HUES64 (cell line): ENCODE measurements around the gene TK1.
A peak's percentile ranks its signal among the peaks of the same experiment; 100 is the strongest.
"Not testable (repeated sequence)": the region's sequence is repeated elsewhere in the genome, so short reads cannot be mapped to it uniquely, and the experiment has no call there.

Experiments used
- H3K27ac ChIP-seq: 2 replicates; pipeline ENCODE4 v1.7.0; 2013; ENCODE audit warnings: low read depth, low read length, inconsistent platforms
- H3K27me3 ChIP-seq: 2 replicates; pipeline ENCODE4 v1.6.1; 2013; ENCODE audit warnings: mild to moderate bottlenecking, low read length; ENCODE audit not compliant: insufficient read depth
- H3K36me3 ChIP-seq: 2 replicates; pipeline ENCODE4 v1.6.1; 2013; ENCODE audit warnings: mild to moderate bottlenecking, low read length; ENCODE audit not compliant: insufficient read depth
- H3K4me1 ChIP-seq: 2 replicates; pipeline ENCODE4 v1.6.1; 2013; ENCODE audit warnings: mild to moderate bottlenecking, low read length, moderate library complexity; ENCODE audit not compliant: insufficient read depth
- H3K4me3 ChIP-seq: 2 replicates; pipeline ENCODE4 v1.5.1; 2013; ENCODE audit warnings: mild to moderate bottlenecking, low read length, moderate library complexity
- H3K9ac ChIP-seq: 2 replicates; pipeline ENCODE4 v1.6.1; 2013; ENCODE audit warnings: mild to moderate bottlenecking, low read depth, low read length
- H3K9me3 ChIP-seq: 2 replicates; pipeline ENCODE4 v1.6.1; 2013; ENCODE audit warnings: low read depth, low read length; ENCODE audit not compliant: insufficient read depth
- WGBS: fragments of 150-250, 120-280 bp; methylation state at CpG from one replicate; pipeline ENCODE4 v1.1.7; 2013; ENCODE audit warnings: missing lambda C conversion rate; 5-methylcytosine and 5-hydroxymethylcytosine counted together

TK1 gene

GRCh38 chr17:78174870-78175642 is 11.8 kb downstream of the TK1 start:
- Histone ChIP-seq H3K9ac (no peak overlapping the region), H3K4me3 (no peak overlapping the region), H3K9me3 (no peaks in the 10 kb centered on the region), H3K36me3 (peaks cover 55% of the 10 kb centered on the region), H3K27me3 (no peaks in the 10 kb centered on the region), H3K27ac (no peak overlapping the region; the same call in 1 of the 2 replicates), H3K4me1 (peaks cover 10% of the 10 kb centered on the region; the same call in 1 of the 2 replicates)
- WGBS: 91% methylated on average over 28 of the region's 28 CpGs

GRCh38 chr17:78174346-78174869 is 12.4 kb downstream of the TK1 start:
- Histone ChIP-seq H3K27me3 (no peaks in the 10 kb centered on the region), H3K36me3 (peaks cover 49% of the 10 kb centered on the region), H3K9me3 (no peaks in the 10 kb centered on the region), H3K4me3 (no peak overlapping the region), H3K4me1 (peaks cover 10% of the 10 kb centered on the region; the same call in 1 of the 2 replicates), H3K27ac (no peak overlapping the region; the same call in 1 of the 2 replicates), H3K9ac (no peak overlapping the region)
- 94% methylated on average over 15 of the region's 15 CpGs for WGBS

DNA sequence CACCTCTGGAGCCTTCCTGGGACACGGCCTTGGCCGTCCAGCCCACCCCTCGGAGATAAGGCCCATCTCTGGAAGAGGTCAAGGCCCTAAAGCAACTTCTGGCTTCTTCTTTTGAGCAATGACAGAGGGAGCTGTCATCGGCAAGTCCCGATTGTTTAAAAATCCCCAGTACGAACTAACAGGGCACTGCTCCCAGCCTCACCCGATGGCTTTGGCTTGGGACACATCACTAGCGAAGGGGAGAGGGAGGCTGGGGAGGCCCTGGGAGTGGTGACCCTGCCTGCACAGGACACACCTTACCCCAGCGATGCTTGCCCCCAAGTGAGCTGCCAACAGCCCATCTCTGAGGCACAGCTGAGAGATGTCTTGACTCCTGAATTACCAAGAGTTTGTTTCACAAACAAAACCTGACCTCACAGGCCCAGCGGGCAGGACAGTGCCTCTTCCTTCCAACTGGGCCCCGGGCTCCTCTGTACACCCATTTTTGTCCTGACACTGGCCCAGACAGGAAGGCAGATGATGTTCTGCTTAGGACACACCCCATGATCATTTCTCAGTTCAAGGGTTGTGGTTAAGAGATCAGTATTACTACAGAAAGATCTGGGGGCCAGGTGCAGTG is 13.6 kb downstream of the TK1 start:
- no peak overlapping the region for H3K9ac ChIP-seq

DNA sequence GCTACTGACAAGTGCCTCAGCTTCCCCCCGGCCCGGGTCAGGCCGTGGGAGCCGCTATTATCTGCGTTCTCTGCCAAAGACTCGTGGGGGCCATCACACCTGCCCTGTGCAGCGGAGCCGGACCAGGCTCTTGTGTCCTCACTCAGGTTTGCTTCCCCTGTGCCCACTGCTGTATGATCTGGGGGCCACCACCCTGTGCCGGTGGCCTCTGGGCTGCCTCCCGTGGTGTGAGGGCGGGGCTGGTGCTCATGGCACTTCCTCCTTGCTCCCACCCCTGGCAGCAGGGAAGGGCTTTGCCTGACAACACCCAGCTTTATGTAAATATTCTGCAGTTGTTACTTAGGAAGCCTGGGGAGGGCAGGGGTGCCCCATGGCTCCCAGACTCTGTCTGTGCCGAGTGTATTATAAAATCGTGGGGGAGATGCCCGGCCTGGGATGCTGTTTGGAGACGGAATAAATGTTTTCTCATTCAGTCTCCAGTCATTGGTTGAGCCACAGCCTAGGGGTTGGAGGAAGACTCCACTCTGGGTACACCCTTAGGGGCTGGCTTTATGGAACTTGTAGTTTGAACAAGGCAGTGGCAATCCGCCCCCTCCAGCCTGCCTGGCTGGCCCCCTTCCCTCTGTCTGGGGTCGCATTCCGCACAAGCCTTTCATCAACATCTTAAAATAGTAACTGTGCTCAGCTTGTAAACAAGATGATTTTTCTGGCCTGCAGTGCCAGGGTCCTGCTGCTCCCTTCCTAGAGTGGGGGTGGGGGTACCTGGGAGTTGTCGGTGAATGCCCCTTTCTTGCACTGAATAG is 14.4 kb downstream of the TK1 start:
- Histone ChIP-seq H3K27ac (peak overlapping the region; percentile 30; the same call in 1 of the 2 replicates), H3K9ac (no peak overlapping the region), H3K9me3 (no peaks in the 10 kb centered on the region), H3K27me3 (no peaks in the 10 kb centered on the region), H3K4me1 (peaks cover 10% of the 10 kb centered on the region; the same call in 1 of the 2 replicates), H3K4me3 (no peak overlapping the region), H3K36me3 (peaks cover 33% of the 10 kb centered on the region)
- WGBS: 58% methylated on average over 19 of the region's 19 CpGs

More for the DNA sequence above, 13.6 kb downstream of the TK1 start:
- peaks cover 37% of the 10 kb centered on the region for H3K36me3 ChIP-seq
- no peak overlapping the region for H3K4me3 ChIP-seq
- 89% methylated on average over 11 of the region's 11 CpGs for WGBS
- peaks cover 10% of the 10 kb centered on the region; the same call in 1 of the 2 replicates for H3K4me1 ChIP-seq
- H3K9me3 ChIP-seq: no peaks in the 10 kb centered on the region
- H3K27ac ChIP-seq: peak overlapping the region; percentile 30; the same call in 1 of the 2 replicates
- no peaks in the 10 kb centered on the region for H3K27me3 ChIP-seq

DNA sequence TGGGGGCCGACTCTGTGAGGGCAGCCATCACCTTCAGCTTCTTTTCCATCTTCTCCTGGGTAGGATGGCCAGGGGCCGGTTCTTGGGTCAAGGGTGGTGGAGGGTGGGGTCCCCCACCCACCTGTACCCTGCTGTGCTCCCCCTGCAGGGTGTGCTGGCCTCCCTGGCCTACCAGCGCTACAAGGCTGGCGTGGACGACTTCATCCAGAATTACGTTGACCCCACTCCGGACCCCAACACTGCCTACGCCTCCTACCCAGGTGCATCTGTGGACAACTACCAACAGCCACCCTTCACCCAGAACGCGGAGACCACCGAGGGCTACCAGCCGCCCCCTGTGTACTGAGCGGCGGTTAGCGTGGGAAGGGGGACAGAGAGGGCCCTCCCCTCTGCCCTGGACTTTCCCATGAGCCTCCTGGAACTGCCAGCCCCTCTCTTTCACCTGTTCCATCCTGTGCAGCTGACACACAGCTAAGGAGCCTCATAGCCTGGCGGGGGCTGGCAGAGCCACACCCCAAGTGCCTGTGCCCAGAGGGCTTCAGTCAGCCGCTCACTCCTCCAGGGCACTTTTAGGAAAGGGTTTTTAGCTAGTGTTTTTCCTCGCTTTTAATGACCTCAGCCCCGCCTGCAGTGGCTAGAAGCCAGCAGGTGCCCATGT is 15.1 kb downstream of the TK1 start:
- H3K27me3 ChIP-seq, H3K4me3 ChIP-seq, H3K9ac ChIP-seq, H3K27ac ChIP-seq, H3K9me3 ChIP-seq: not testable (repeated sequence)
- Histone ChIP-seq H3K4me1 (peaks cover 10% of the 10 kb centered on the region; the same call in 1 of the 2 replicates), H3K36me3 (peaks cover 33% of the 10 kb centered on the region)
- WGBS: 86% methylated on average over 17 of the region's 19 CpGs

- Histone ChIP-seq H3K4me3 (no peak overlapping the region), H3K36me3 (peaks cover 28% of the 10 kb centered on the region), H3K9ac (no peak overlapping the region), H3K4me1 (peaks cover 10% of the 10 kb centered on the region; the same call in 1 of the 2 replicates), H3K27ac (no peak overlapping the region), H3K27me3 (no peaks in the 10 kb centered on the region), H3K9me3 (no peaks in the 10 kb centered on the region)
- WGBS: 90% methylated on average over 31 of the region's 31 CpGs
Observed at GRCh38 chr17:78170692-78171590, 15.9 kb downstream of the TK1 start.

DNA sequence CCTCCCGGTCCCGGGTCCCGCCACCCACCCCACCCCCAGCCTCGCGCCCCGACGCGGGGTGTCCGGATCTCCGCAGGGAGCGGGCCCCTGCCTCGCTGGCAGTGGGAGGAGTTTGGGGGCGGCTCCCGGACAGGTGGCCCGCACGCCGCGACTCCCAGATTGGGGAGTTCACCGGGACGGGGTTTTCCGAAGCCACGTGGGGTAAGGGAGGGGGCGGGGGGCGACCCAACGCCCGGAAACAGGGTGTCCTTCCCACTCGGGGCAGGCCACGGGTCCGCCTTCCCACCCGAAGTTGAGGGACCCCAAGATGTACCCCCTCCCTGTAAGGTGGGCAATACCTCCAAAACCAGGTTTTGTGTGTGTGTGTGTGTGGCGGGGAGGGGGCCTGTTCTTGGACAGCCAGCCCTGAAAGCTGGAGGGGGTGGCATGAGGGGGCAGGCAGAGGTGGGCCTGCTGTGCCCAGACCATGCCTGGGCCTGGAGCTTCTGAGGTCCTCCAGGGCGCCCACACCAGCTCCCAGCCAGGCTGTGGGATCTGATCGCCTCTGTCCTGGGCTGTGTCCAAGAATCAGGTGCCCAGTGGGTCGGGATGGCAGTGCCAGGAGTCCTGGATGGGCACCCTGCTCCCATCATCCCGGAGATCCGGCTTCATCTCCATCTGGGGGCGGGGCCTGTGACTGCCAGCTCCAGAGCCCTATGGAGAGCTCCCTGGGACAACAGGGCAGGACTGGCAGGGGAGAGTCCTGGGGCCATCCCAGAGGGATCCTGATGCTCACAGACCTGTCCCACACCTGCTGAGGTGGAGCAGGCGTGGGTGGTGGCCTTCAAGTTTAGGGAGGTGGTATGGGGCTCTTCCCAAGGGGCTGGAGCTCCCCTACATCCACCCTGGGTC is 17.7 kb downstream of the TK1 start:
- Histone ChIP-seq H3K27ac (no peak overlapping the region), H3K4me1 (peaks cover 10% of the 10 kb centered on the region; the same call in 1 of the 2 replicates)
- WGBS: 11% methylated on average over 38 of the region's 38 CpGs

DNA sequence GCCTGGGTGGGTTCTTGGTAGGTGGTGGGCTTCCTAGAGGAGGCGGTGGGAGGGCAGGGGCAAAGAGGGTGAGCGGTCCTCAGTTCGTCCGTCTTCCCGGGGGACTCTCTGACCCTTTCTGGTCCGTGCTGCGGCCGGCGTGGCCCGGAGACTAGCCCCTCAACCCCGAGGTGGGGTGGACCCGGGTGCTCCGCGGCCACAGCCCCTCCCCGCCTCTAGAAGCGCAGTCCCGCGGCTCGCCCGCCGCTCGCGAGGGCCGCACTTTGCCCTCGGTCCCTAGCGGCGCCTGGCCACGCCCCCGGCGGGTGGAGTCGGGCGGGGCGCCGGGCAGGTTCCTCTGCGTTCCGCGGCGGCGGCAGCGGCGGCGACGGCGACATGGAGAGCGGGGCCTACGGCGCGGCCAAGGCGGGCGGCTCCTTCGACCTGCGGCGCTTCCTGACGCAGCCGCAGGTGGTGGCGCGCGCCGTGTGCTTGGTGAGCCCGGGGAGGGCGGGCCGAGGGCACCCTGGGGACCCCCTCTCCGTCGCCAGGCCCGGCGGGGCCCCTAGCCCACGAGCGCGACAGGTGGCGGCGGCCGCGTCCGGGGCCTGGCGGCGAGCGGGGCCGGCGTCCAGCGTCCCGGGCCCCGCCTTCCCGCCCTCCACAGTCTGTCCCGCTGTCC is 18.5 kb downstream of the TK1 start, which contains the start of gene SYNGR2:
TSS of gene SYNGR2 (plus strand) at position 340 of the 661 bp plus-strand sequence. CDS start at position 376, 36 bp downstream.
- Histone ChIP-seq H3K36me3 (peaks cover 5% of the 10 kb centered on the region), H3K4me1 (peaks cover 10% of the 10 kb centered on the region; the same call in 1 of the 2 replicates), H3K9ac (peak within 1 kb of the TSS; percentile 60; the same call in 1 of the 2 replicates), H3K9me3 (no peaks in the 10 kb centered on the region), H3K4me3 (peak within 1 kb of the TSS; percentile 65), H3K27me3 (no peaks in the 10 kb centered on the region), H3K27ac (no peak within 1 kb of the TSS)
- WGBS: under 1% methylated on average over 84 of the region's 84 CpGs

More for the DNA sequence above, 17.7 kb downstream of the TK1 start:
- Histone ChIP-seq H3K9me3 (no peaks in the 10 kb centered on the region), H3K27me3 (no peaks in the 10 kb centered on the region), H3K9ac (no peak overlapping the region), H3K4me3 (peak overlapping the region; percentile 65), H3K36me3 (peaks cover 13% of the 10 kb centered on the region)

DNA sequence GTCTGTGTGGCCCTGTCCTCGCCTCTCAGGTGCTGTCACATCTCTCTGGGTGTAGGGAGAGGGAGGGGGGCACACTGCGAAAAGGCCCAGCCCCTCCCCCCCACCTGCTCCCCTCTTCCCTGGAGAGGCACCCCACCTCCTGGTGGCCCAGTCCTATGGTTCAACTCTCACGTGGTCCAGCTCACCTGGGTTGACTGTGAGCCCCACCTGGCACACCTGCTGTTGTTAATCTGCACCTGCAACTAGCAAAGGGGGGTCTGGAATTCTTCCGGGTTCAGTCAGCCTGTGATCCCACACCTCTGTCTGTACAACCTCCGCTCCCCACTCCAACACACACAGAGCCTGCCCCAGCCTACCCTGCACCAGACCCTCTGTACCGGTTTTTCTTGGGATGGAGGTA is 20.4 kb downstream of the TK1 start:
- WGBS: 63% methylated on average over 4 of the region's 6 CpGs
- no peaks in the 10 kb centered on the region for H3K27me3 ChIP-seq
- H3K9me3 ChIP-seq: no peaks in the 10 kb centered on the region
- H3K27ac ChIP-seq: no peak overlapping the region
- no peaks in the 10 kb centered on the region for H3K4me1 ChIP-seq
- no peak overlapping the region for H3K9ac ChIP-seq
- no peaks in the 10 kb centered on the region for H3K36me3 ChIP-seq
- H3K4me3 ChIP-seq: no peak overlapping the region
